Endometrium (tissue), 2 donors: ENCODE measurements around the gene ZNF573.
A peak's percentile ranks its signal among the peaks of the same experiment; 100 is the strongest.
"Not testable (repeated sequence)": the region's sequence is repeated elsewhere in the genome, so short reads cannot be mapped to it uniquely, and the experiment has no call there.

ENCODE experiments used
- FAIRE-seq: peaks from 2 replicates; lab custom pipeline; 2012; peaks lifted over from hg19 to GRCh38; lab: Jason Lieb, UNC
- donor health status: control.
- donor health status: control.

The ZNF573 gene

DNA sequence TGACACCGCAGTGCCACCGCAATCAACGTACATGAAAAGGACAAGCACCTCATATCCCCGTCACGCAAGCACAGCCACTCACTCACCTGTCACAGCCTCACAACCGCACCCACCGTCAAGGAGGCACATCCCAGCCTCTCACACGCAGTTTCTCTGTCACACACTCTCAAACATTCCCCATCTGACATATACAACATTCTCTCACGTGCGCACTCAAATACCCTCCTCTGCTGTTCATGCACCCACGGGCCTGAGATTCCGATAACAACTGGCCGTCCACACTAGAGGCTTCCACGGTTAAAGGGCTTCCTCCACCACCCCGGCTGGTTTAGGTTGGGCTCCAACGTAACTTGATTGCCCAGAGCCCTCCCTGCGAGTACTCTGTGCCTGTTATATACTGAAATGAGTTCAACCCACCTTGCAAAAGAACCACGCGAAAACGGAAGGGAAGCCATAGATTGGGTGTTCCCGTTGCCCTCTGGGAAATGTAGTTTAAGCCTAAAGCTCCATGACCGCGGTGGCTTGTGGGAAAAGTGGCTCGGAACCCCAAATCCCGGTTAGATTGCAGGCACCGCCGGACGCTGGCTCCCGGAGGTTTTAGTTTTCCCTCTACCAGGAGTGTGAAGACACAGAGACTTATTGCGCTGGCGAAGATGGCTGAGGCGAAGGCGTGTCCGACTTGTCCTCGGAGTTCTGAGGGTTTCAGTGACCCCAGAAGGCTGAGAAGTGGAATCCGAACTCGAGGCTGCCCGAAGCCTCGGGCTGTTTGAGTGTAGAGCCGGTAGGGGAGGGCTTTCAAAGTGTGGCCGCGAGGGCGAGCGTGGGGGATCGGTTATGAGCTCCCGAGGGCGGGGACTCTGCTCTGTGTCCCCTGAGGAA, at the start of gene ZNF573:
Gene ZNF573, minus strand, starts transcription at position 460 of the 879 bp plus-strand sequence. CDS start 5,857 bp downstream, outside the sequence.
- FAIRE-seq: peak; percentile 64

DNA sequence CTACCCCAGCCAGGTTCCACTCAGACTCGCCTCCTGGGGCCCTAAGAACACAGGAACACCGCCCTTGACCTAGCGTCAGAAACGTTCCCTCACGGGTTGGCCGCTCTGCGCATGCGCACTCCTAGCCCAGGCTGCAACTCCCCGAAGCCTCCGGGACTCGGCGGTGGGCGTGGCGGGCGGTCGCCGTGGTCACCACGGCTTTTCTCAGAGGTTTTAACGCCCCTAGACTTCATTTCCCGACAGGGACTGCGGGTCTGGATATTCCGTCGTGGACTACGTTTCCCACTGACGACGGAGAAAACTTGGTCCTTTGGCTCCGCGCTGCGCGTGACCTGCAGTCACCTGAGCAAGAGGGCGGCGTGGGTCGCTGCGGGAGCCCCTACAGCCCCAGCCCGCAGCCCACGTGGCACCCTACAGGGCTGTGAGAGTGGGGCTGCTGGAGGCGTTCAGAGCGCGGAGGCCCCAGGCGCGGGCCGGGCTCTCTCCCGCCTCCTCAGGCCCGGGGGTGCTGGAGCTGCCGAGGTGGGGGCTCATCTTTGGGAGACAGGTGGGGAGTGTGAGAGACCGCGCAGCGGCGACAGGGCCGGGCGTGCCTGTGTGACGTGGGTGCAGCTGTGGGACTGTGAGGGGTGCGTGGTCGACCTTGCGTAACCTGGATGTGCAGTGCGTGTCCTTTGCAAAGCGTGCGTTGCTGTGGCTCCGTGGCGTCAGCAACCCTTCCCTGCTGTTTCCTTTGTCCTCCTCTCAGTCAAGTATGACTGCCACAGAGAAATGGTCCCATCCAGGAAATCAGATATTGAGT, 38.0 kb upstream of the ZNF573 start:
- FAIRE-seq: no peak

GRCh38 chr19:37815611-37816010, 36.2 kb upstream of the ZNF573 start:
- not testable (repeated sequence) for FAIRE-seq

- FAIRE-seq: no peak
Measured at GRCh38 chr19:37813340-37813739, 34.0 kb upstream of the ZNF573 start.

GRCh38 chr19:37809366-37809765, 30.0 kb upstream of the ZNF573 start:
- FAIRE-seq: no peak

DNA sequence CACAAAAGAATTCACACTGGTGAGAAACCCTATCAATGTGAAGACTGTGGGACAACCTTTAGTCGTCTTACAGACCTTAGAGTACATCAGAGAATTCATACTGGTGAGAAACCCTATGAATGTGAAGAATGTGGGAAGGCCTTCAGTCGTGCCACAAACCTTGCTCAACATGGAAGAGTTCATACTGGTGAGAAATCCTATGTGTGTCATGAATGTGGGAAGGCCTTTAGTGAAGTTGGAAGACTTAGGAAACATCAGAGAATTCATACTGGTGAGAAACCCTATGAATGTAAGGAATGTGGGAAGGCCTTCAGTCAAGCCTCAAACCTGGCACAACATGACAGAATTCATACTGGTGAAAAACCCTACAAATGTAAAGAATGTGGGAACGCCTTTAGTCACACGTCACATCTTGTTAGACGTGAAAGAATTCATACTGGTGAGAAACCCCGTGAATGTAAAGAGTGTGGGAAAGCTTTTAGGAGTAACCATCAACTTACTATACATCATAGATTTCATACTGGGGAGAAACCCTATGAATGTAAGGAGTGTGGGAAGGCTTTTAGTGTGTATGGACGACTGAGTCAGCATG, 24.0 kb upstream of the ZNF573 start:
- FAIRE-seq: no peak

DNA sequence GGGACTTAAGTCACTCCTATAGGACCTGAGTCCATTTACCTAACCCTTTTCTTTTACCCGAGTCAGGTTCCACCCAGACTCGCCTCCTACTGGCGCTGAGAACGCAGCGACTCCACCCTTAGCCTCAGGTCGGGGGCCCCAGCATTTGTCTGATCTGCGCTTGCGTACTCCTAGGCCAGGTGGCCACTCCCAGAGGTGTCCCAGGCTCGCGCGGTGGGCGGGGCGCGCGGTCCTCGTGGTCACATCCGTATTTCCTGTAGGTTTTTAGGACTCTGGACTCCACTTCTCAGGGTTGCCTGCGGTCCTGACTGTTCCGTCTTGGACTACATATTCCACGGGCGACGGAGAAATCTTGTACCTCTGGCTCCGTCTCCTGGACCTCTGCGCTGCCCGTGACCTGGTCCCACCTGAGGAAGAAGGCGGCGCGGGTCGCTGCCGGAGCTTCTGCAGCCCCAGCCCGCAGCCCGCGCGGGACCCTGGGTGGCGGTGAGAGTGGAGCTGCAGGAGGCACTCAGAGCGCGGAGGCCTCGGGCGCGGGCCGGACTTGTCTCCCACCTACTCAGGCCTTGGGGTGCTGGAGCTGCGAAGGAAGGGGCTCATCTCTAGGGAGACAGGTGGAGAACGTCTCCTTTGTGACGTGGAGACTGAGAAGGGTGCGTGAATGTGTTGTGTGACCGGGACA, 11.0 kb upstream of the ZNF573 start:
- no peak for FAIRE-seq

GRCh38 chr19:37778613-37779126, 716 bp downstream of the ZNF573 start:
- FAIRE-seq: no peak

DNA sequence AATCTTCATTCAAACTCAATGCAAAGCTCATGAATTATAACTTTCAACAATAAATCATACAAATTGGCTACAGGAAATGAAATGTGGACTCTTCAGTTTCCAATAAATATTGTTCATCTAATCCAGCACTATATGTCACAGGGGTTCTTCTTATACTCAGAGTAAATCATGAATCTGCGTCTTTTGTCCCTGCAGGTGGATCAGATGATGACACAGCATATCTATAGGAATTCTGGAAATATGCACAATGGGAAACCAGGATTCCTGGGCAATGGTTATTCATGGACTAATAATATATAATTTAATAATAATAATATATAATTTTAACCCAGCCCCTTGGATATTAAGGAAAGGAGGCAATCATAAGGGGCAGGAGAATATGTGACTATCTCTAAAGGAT, 8.4 kb downstream of the ZNF573 start:
- FAIRE-seq: no peak

DNA sequence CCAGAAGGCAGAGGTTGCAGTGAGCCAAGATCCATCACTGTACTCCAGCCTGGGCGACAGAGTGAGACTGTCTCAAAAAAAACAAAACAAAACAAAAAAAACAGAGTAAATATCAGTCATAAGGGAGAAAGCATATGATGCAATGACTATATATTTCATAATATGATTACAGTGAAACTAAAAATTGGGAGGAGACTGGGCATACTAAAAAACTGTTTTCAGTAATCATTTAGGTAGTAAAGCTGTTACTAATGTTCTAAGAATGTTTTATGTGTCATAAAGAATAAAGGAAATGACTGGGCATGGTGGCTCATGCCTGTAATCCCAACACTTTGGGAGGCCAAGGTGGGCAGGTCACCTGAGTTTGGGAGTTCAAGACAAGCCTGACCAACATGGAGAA, 15.9 kb downstream of the ZNF573 start:
- FAIRE-seq: no peak

GRCh38 chr19:37757683-37758082, 21.7 kb downstream of the ZNF573 start:
- FAIRE-seq: not testable (repeated sequence)

GRCh38 chr19:37738371-37738770, 41.0 kb downstream of the ZNF573 start:
- no peak for FAIRE-seq

- no peak for FAIRE-seq
Measured at GRCh38 chr19:37725181-37725580, 54.2 kb downstream of the ZNF573 start.

- FAIRE-seq: peak; percentile 67
Measured at GRCh38 chr19:37719927-37720265, 59.5 kb downstream of the ZNF573 start.

DNA sequence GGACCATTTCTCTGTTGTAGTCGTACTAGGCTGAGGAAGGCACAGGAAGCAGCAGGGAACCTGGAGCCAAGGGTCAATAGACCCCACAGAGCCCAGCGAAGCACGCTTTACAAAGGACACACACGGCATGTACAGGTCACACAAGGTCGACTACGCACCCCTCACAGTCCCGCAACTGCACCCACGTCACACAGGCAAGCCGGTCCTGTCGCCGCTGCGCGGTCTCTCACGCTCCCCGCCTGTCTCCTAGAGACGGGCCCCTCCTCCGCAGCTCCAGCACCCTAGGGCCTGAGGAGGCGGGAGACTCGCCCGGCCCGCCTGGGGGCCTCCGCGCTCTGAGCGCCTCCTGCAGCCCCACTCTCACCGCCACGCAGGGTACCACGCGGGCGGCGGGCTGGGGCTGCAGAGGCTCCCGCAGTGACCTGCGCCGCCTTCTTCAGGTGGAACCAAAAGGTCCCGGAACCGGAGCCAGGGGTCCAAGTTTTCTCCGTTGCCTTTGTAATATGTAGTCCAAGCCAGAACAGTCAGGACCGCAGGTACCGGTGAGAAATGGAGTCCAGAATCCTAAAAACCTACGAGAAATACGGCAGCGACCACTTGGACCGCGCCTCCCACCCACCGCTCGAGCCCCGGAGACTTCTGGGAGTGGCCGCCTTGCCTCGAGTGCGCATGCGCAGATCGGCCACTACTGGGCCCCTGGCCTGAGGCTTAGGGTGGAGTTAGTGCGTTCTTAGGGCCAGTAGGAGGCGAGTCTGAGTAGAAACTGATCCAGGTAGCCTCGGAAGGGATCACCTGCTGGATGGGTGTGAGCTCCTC, 60.1 kb downstream of the ZNF573 start, which contains the start of gene ZNF607:
Gene ZNF607, minus strand, starts transcription at position 651 of the 816 bp plus-strand sequence. CDS start 8,143 bp downstream, outside the sequence.
- peak; percentile 77 for FAIRE-seq

GRCh38 chr19:37718304-37718703, 61.1 kb downstream of the ZNF573 start:
- FAIRE-seq: no peak

DNA sequence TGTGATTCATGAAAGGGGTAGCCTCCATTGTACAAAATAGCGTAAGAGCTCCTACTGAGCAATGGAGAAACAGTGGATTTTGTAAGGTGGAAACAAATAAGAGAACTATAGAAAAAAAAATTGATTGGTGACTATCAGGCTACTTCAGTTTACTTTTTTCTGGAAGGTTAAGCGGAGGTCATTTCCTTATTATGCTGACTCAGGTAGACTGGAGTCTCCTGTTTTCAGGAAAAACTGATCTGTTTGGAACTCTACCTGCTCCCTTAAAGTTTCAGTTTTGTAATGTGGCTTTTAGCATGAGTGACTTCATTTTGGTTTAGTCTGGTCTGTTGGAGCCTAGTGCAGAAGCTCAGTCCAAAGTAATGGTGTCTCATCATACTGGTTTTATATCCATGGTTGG, 63.2 kb downstream of the ZNF573 start:
- FAIRE-seq: no peak

GRCh38 chr19:37706052-37706605, 73.3 kb downstream of the ZNF573 start:
- FAIRE-seq: no peak

DNA sequence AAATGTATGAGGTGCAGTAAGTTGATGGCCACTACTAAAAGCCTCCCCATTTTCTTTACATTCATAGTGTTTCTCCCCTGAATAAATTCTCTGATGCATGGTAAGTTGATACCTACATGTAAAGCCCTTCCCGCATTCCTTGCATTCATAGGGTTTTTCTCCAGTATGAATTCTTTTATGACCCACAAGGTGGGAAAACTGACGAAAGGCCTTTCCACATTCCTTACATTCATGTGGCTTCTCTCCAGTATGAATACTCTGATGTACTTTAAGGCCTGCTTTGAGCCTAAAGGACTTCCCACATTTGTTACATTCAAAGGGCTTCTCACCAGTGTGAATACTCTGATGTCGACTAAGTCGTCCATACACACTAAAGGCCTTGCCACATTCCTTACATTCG, 80.3 kb downstream of the ZNF573 start:
- FAIRE-seq: no peak

- no peak for FAIRE-seq
Measured at GRCh38 chr19:37698216-37698615, 81.2 kb downstream of the ZNF573 start.
